ENCODE data around the gene SPATA18.

- TF ChIP-seq NFRKB (IDR thresholded peaks at IDR 0.05) (no peak), SNAPC2 (CRISPR knock-in tag; IDR thresholded peaks at IDR 0.05) (no peak), SUZ12 (IDR thresholded peaks at IDR 0.05; ENCODE audit: low read depth, low read length) (no peak), TBP (CRISPR knock-in tag; IDR thresholded peaks at IDR 0.05) (no peak), IRF2 (CRISPR knock-in tag; IDR thresholded peaks at IDR 0.05) (no peak; the same call in 1 of the 2 replicates)
Measured at GRCh38 chr4:52051615-52052474, 741 bp downstream of the SPATA18 start.

All from HepG2 (cell line).